ENCODE results near the gene GPR18.

The GPR18 gene

GRCh38 chr13:99285432-99286182, 27.4 kb upstream of the GPR18 start:
- TF ChIP-seq CTCF (IDR thresholded peaks at IDR 0.05; ENCODE audit: insufficient read depth, low read depth, low read length, missing control alignments): no peak
- no peak overlapping the region for H3K4me3 ChIP-seq (ENCODE audit: low read depth, low read length)
- DNase-seq (ENCODE audit: low read depth): no peak

DNA sequence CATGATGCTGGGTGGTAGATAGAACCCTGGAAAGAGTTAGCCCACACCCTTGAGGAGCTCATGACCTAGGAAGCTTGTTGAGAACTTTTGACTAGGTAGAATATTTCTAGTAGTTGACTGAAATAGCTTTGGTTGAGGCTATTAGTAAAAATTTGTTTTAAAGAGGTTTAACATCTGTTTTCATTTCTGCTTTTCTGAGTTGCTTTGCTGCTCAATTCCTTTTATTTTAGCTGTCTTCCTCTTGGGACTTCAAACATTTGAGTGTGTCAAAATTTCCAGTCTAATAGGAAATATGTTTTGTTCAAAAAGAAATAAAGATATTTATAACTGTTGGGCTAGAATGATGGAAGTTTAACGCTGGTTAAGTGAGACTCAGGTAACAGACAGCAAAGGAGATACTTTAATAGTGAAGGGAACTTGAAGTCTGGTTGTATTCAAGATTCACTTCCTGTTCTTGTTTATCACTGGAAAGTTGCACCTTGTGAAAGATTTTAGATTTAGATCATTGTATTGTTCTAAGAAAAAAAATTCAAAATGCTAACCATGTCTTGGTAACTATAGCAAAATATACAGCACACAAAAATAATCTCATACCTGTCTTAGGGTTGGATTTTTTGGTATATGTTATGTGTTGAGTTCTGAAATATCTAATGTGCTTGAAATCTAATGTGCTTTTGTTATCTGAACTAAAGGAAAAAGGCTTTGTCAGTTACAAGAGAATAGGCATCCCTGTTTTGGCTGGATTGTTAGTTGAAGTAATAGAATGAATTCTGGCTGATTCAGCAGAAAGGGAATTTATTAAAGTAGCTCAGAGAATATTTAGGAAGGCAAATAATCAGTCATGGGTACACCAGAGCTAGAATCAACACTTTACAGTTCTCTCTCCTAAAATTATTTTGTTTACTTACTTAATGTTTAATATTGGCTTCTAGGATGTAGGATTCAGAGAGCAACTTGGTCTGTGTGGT, 24.4 kb upstream of the GPR18 start:
- no peak overlapping the region for H3K4me3 ChIP-seq (ENCODE audit: low read depth, low read length)
- peak; percentile 54 for DNase-seq (ENCODE audit: low read depth)
- no peak for TF ChIP-seq CTCF (IDR thresholded peaks at IDR 0.05; ENCODE audit: insufficient read depth, low read depth, low read length, missing control alignments)

- DNase-seq (ENCODE audit: low read depth): peak; percentile 81
- peak overlapping the region; percentile 19 for H3K4me3 ChIP-seq (ENCODE audit: low read depth, low read length)
- no peak for TF ChIP-seq CTCF (IDR thresholded peaks at IDR 0.05; ENCODE audit: insufficient read depth, low read depth, low read length, missing control alignments)
These were observed 23.7 kb upstream of the GPR18 start for GRCh38 chr13:99281811-99282263.

GRCh38 chr13:99280166-99280565, 22.0 kb upstream of the GPR18 start:
- DNase-seq (ENCODE audit: low read depth): no peak
- no peak overlapping the region for H3K4me3 ChIP-seq (ENCODE audit: low read depth, low read length)
- TF ChIP-seq CTCF (IDR thresholded peaks at IDR 0.05; ENCODE audit: insufficient read depth, low read depth, low read length, missing control alignments): no peak

GRCh38 chr13:99279637-99280036, 21.5 kb upstream of the GPR18 start:
- no peak for DNase-seq (ENCODE audit: low read depth)

DNA sequence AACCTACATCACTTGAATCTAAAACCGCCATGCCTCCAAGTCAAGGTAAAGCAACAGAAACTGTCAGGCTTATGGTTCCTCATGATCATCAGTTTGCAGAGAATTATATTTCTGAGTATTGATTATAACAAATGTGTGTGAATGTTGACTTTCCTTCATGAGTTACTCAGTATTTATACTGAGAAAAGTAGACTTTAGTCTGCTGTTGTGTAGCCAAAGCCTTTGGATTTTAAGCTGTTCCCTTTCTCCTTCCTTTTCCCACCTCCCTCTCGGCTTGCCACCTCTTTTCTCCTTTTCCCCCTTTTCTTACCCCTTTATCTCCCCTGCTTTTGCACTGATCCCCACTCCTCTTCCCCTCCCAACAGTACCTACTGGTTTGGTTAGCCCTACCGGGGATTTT, 20.7 kb upstream of the GPR18 start:
- no peak for DNase-seq (ENCODE audit: low read depth)
- TF ChIP-seq CTCF (IDR thresholded peaks at IDR 0.05; ENCODE audit: insufficient read depth, low read depth, low read length, missing control alignments): no peak

More at GRCh38 chr13:99279637-99280036, 21.5 kb upstream of the GPR18 start:
- no peak overlapping the region for H3K4me3 ChIP-seq (ENCODE audit: low read depth, low read length)
- no peak for TF ChIP-seq CTCF (IDR thresholded peaks at IDR 0.05; ENCODE audit: insufficient read depth, low read depth, low read length, missing control alignments)

More for the DNA sequence above, 20.7 kb upstream of the GPR18 start:
- H3K4me3 ChIP-seq (ENCODE audit: low read depth, low read length): no peak overlapping the region
